Measurements from ENCODE around the gene ZNF543. TPM values are rescaled to one million over a fixed set of nuclear protein-coding genes. Genes with fewer than 3 reads are reported as not detected.

ZNF543 gene
- total RNA-seq, 4 donors from 2014 or later, result 5.9 to 31.2 (median 10.2) TPM

DNA sequence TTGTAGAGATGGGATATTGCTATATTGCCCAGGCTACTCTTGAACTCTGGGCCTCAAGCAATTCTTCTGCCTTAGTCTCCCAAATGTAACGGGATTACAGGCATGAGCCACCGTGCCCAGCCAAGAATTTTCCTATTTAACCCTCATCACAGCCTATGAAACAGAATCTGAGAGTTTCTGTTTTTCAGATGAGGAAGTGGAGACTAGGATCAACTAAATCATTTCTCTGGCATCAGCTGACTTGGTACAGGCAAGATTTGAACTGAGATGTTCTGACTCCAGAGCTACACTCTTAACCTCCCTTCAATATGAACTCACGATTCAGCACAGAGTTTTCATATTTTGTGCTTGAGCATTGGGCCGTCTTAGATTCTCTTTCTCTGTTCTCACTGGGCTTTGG lies 31.9 kb upstream of the ZNF543 start:
- H3K27ac ChIP-seq, result no peak overlapping the region
- intact Hi-C loops (cut with DNase I; ENCODE audit: low total_unique reads), result no loop called here
- peaks cover 4 to 6% of the 10 kb centered on the region in 2 donors for H3K36me3 ChIP-seq
- no peak for DNase-seq
- TF ChIP-seq, protein P1, sequence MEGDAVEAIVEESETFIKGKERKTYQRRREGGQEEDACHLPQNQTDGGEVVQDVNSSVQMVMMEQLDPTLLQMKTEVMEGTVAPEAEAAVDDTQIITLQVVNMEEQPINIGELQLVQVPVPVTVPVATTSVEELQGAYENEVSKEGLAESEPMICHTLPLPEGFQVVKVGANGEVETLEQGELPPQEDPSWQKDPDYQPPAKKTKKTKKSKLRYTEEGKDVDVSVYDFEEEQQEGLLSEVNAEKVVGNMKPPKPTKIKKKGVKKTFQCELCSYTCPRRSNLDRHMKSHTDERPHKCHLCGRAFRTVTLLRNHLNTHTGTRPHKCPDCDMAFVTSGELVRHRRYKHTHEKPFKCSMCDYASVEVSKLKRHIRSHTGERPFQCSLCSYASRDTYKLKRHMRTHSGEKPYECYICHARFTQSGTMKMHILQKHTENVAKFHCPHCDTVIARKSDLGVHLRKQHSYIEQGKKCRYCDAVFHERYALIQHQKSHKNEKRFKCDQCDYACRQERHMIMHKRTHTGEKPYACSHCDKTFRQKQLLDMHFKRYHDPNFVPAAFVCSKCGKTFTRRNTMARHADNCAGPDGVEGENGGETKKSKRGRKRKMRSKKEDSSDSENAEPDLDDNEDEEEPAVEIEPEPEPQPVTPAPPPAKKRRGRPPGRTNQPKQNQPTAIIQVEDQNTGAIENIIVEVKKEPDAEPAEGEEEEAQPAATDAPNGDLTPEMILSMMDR (IDR thresholded peaks at IDR 0.05), result no peak
- TF ChIP-seq POLR2A (IDR thresholded peaks at IDR 0.05), result no peak
- no peak overlapping the region for H3K4me3 ChIP-seq
- no peaks in the 10 kb centered on the region for H3K27me3 ChIP-seq
- no peaks in the 10 kb centered on the region for H3K4me1 ChIP-seq
- H3K9me3 ChIP-seq, result peaks cover 3 to 74% of the 10 kb centered on the region in 2 donors

DNA sequence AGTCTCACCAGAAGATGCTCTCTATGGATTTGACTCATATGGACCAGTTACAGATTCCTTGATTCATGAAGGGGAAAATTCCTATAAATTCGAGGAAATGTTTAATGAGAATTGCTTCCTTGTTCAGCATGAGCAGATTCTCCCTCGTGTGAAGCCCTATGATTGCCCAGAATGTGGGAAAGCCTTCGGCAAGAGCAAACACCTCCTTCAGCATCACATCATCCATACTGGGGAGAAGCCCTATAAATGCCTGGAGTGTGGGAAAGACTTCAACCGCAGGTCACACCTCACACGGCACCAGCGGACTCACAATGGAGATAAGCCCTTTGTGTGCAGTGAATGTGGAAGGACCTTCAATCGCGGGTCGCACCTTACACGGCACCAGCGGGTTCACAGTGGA lies 29.3 kb upstream of the ZNF543 start:
- intact Hi-C loops (cut with DNase I; ENCODE audit: low total_unique reads), result no loop called here
- H3K4me3 ChIP-seq, result no peak overlapping the region
- peaks cover 0 to 4% of the 10 kb centered on the region in 2 donors for H3K36me3 ChIP-seq
- peaks cover 3 to 98% of the 10 kb centered on the region in 2 donors for H3K9me3 ChIP-seq
- no peak for TF ChIP-seq POLR2A (IDR thresholded peaks at IDR 0.05)
- TF ChIP-seq, protein P1 (IDR thresholded peaks at IDR 0.05), result no peak
- DNase-seq, result no peak
- H3K27me3 ChIP-seq, result no peaks in the 10 kb centered on the region
- H3K4me1 ChIP-seq, result no peaks in the 10 kb centered on the region
- no peak overlapping the region for H3K27ac ChIP-seq

DNA sequence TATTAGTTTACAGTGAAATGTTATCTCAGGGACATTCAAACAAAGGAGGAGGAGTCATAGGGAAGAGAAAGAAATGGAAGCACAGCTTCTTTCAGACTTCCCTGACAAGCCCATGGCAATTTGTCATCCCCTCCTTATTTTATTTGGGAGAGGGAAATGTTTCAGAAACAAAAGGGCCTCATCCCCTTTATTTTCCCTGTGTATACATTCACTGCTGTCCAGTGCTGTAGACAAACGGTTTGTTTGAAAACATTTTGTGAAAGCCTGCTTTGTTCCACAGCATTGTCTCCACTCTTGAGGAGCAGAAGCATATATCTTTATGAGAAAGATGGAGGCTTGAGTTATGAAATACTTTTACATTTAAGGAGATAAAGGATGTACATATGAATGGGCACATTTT lies 27.7 kb upstream of the ZNF543 start:
- Histone ChIP-seq H3K9me3 (peaks cover 3 to 92% of the 10 kb centered on the region in 2 donors), H3K27me3 (no peaks in the 10 kb centered on the region), H3K27ac (no peak overlapping the region), H3K4me1 (no peaks in the 10 kb centered on the region), H3K36me3 (peaks cover 0 to 4% of the 10 kb centered on the region in 2 donors), H3K4me3 (no peak overlapping the region)
- no peak for DNase-seq
- intact Hi-C loops (cut with DNase I; ENCODE audit: low total_unique reads), result no loop called here
- TF ChIP-seq POLR2A (IDR thresholded peaks at IDR 0.05), result no peak
- TF ChIP-seq, protein P1 (IDR thresholded peaks at IDR 0.05), result no peak

DNA sequence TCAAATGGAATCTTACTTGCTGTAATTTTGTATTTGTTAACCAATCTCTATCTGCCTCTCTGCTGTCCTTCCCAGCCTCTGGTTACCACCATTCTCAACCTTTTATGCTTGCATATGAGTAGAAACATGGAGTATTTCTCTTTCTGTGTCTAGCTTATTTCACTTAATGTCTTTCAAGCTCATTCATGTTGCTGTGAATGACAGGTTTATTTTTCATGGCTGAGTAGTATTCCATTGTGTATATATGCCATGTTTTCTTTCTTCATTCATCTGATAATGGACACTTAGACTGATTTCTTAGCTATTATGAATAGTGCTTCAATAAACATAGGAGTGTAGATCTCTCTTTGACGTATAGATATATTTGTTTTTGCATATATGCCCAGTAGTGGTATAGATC lies 26.6 kb upstream of the ZNF543 start:
- intact Hi-C loops (cut with DNase I; ENCODE audit: low total_unique reads), result no loop called here
- Histone ChIP-seq H3K9me3 (peaks cover 3 to 84% of the 10 kb centered on the region in 2 donors), H3K4me3 (no peak overlapping the region), H3K27ac (no peak overlapping the region), H3K27me3 (no peaks in the 10 kb centered on the region), H3K4me1 (no peaks in the 10 kb centered on the region), H3K36me3 (no peaks in the 10 kb centered on the region)
- TF ChIP-seq, protein P1 (IDR thresholded peaks at IDR 0.05), result no peak
- no peak for TF ChIP-seq POLR2A (IDR thresholded peaks at IDR 0.05)
- no peak for DNase-seq

DNA sequence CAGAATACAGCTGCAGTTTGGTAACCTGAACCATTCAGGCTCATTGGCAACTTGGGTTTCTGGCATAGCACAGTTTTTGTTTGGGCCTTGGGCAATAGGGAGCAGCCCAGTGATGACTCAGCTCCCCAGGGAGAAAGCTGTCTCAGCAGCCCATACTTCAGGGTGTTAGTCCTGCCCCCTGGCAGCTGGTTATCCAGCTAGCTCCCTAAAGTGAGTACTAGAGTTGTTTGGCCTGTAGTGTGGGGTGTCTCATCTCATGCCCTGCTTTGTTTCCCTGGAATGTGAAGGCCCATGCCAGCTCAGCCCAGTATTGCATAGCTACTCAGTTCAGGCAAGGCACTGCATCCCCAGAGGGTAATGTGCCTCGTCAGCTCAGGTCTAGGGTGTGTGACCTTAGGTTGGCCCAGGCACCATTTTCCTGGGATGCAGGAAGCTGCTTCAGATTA lies 18.2 kb upstream of the ZNF543 start:
- DNase-seq, result no peak
- H3K27me3 ChIP-seq, result no peaks in the 10 kb centered on the region
- H3K27ac ChIP-seq, result no peak overlapping the region

More for the DNA sequence above, 18.2 kb upstream of the ZNF543 start:
- Histone ChIP-seq H3K4me3 (no peak overlapping the region), H3K9me3 (peaks cover 0 to 41% of the 10 kb centered on the region in 2 donors), H3K4me1 (no peaks in the 10 kb centered on the region), H3K36me3 (no peaks in the 10 kb centered on the region)
- TF ChIP-seq POLR2A (IDR thresholded peaks at IDR 0.05), result no peak
- TF ChIP-seq, protein P1 (IDR thresholded peaks at IDR 0.05), result no peak
- intact Hi-C loops (cut with DNase I; ENCODE audit: low total_unique reads), result no loop called here
